ENCODE measurements around the gene PEX14.

- TF ChIP-seq CTCF (IDR thresholded peaks at IDR 0.05 in 4 of 5, conservative IDR thresholded peaks at IDR 0.05 in 1 of 5) (no peak), POLR2A (IDR thresholded peaks at IDR 0.05) (no peak)
Observed at GRCh38 chr1:10459184-10459583, 15.6 kb upstream of the PEX14 start.
